T-helper 2 cell treated with Interferon-gamma antibody and Interleukin-4, amounts not matched to agents 5 μg/mL and 100 μg/mL, for 36 hours (primary cell): ENCODE data around the gene SPANXN1.
"Not testable (repeated sequence)": the region's sequence is repeated elsewhere in the genome, so short reads cannot be mapped to it uniquely, and the experiment has no call there.

Experiments
- DNase-seq: peaks from one replicate; pipeline ENCODE4 v3.0.0; 2021; ENCODE audit warnings: low spot score
- H3K27ac Mint-ChIP-seq: one replicate; pipeline ENCODE4 v1.8.0; 2021; ENCODE audit warnings: mild to moderate bottlenecking, mixed read lengths
- H3K27me3 Mint-ChIP-seq: one replicate; pipeline ENCODE4 v1.8.0; 2021; ENCODE audit warnings: low read depth, mixed read lengths
- H3K36me3 Mint-ChIP-seq: one replicate; pipeline ENCODE4 v1.8.0; 2021; ENCODE audit warnings: low read depth, mixed read lengths
- H3K4me1 Mint-ChIP-seq: one replicate; pipeline ENCODE4 v1.8.0; 2021; ENCODE audit warnings: low read depth, mixed read lengths
- H3K4me3 Mint-ChIP-seq: one replicate; pipeline ENCODE4 v1.8.0; 2022; ENCODE audit warnings: mild to moderate bottlenecking, moderate library complexity, mixed read lengths
- H3K9me3 Mint-ChIP-seq: one replicate; pipeline ENCODE4 v1.8.0; 2021; ENCODE audit warnings: mixed read lengths

The SPANXN1 gene

GRCh38 chrX:145247203-145247602, at the start of gene SPANXN1:
Gene SPANXN1, plus strand, starts transcription at chrX:145247503. Its CDS starts 84 bp downstream, at chrX:145247587.
- DNase-seq, H3K9me3 Mint-ChIP-seq, H3K27ac Mint-ChIP-seq, H3K4me3 Mint-ChIP-seq, H3K4me1 Mint-ChIP-seq, H3K36me3 Mint-ChIP-seq, H3K27me3 Mint-ChIP-seq: not testable (repeated sequence)

- H3K27ac Mint-ChIP-seq: no peak overlapping the region
- no peaks in the 10 kb centered on the region for H3K36me3 Mint-ChIP-seq
- H3K4me1 Mint-ChIP-seq: no peaks in the 10 kb centered on the region
- no peaks in the 10 kb centered on the region for H3K27me3 Mint-ChIP-seq
- no peak overlapping the region for H3K4me3 Mint-ChIP-seq
- H3K9me3 Mint-ChIP-seq: no peaks in the 10 kb centered on the region
- no peak for DNase-seq
Observed at GRCh38 chrX:145199078-145199477, 48.2 kb upstream of the SPANXN1 start.

- no peak overlapping the region for H3K27ac Mint-ChIP-seq
- no peak for DNase-seq
- H3K27me3 Mint-ChIP-seq: no peaks in the 10 kb centered on the region
Observed at GRCh38 chrX:145213504-145213903, 33.8 kb upstream of the SPANXN1 start.

GRCh38 chrX:145292218-145292617, 44.9 kb downstream of the SPANXN1 start:
- Mint-ChIP-seq H3K27ac (no peak overlapping the region), H3K27me3 (no peaks in the 10 kb centered on the region), H3K4me1 (no peaks in the 10 kb centered on the region), H3K9me3 (peaks cover 8% of the 10 kb centered on the region), H3K4me3 (no peak overlapping the region), H3K36me3 (no peaks in the 10 kb centered on the region)
- DNase-seq: no peak

More at GRCh38 chrX:145213504-145213903, 33.8 kb upstream of the SPANXN1 start:
- Mint-ChIP-seq H3K9me3 (no peaks in the 10 kb centered on the region), H3K4me3 (no peak overlapping the region), H3K4me1 (no peaks in the 10 kb centered on the region), H3K36me3 (no peaks in the 10 kb centered on the region)
